Cerebellar nuclear complex (tissue), 1 donor: ENCODE data around the gene EVL.
"Not testable (repeated sequence)": the region's sequence is repeated elsewhere in the genome, so short reads cannot be mapped to it uniquely, and the experiment has no call there.

ENCODE experiments used
- DNase-seq, 2 experiments: peaks; one replicate each; lab custom pipeline; 2025; lab: John Stamatoyannopoulos, UW

EVL gene

GRCh38 chr14:100146531-100147091 lies 81.4 kb downstream of the EVL start:
- no peak for DNase-seq

- DNase-seq: no peak
These were observed 82.0 kb downstream of the EVL start for GRCh38 chr14:100147181-100147631.

- no peak for DNase-seq
These were observed 82.7 kb downstream of the EVL start for GRCh38 chr14:100147691-100148464.

- no peak for DNase-seq
These were observed 83.9 kb downstream of the EVL start for GRCh38 chr14:100148837-100149731.

- DNase-seq: no peak
These were observed 84.8 kb downstream of the EVL start for GRCh38 chr14:100149851-100150611.

GRCh38 chr14:100150932-100151587 lies 85.8 kb downstream of the EVL start:
- DNase-seq: no peak

GRCh38 chr14:100152091-100152490 lies 86.9 kb downstream of the EVL start:
- DNase-seq: no peak

GRCh38 chr14:100153560-100153959 lies 88.3 kb downstream of the EVL start:
- no peak for DNase-seq

- DNase-seq: no peak
These were observed 89.9 kb downstream of the EVL start for GRCh38 chr14:100155049-100155621.

GRCh38 chr14:100155756-100156616 lies 90.8 kb downstream of the EVL start:
- peak; percentile 13 to 60 for DNase-seq

- peak; percentile 23 to 55 for DNase-seq
These were observed 91.6 kb downstream of the EVL start for GRCh38 chr14:100156776-100157175.

GRCh38 chr14:100157548-100158232 lies 92.5 kb downstream of the EVL start:
- DNase-seq: not testable (repeated sequence)

GRCh38 chr14:100158566-100159093 lies 93.4 kb downstream of the EVL start:
- no peak for DNase-seq

GRCh38 chr14:100159094-100159864 lies 94.1 kb downstream of the EVL start, which contains the start of gene DEGS2:
Gene DEGS2, minus strand, starts transcription at chr14:100159645. Its CDS starts 58 bp downstream, at chr14:100159587.
- DNase-seq: no peak

GRCh38 chr14:100159865-100160533 lies 94.8 kb downstream of the EVL start:
- DNase-seq: no peak

- DNase-seq: no peak
These were observed 95.3 kb downstream of the EVL start for GRCh38 chr14:100160534-100160916.

- DNase-seq: no peak
These were observed 100.2 kb downstream of the EVL start for GRCh38 chr14:100165376-100165775.
